Naive B cell (primary cell): ENCODE data around the gene NUDC. TPM values are rescaled to one million over a fixed set of nuclear protein-coding genes. Genes with fewer than 3 reads are reported as not detected.
A peak's percentile ranks its signal among the peaks of the same experiment; 100 is the strongest.

ENCODE experiments used
- ATAC-seq, 2 donors: fragments of 150-1000 bp; cut with Tn5 transposase; 2 replicates each; pipeline ENCODE4 v1.10.0; 2021; ENCODE audit warnings: low read depth in 2 of 2, mild to moderate bottlenecking in 2 of 2, moderate library complexity in 2 of 2
- DNase-seq: peaks from one replicate; pipeline ENCODE4 v3.0.0; 2022
- H3K27ac Mint-ChIP-seq, 6 donors: one replicate each; pipeline ENCODE4 v1.8.0; 2020 to 2022; ENCODE audit warnings: mild to moderate bottlenecking in 6 of 6, mixed read lengths in 6 of 6, moderate library complexity in 5 of 6, inconsistent platforms in 2 of 6
- H3K27me3 Mint-ChIP-seq, 3 donors: one replicate each; pipeline ENCODE4 v1.8.0; 2021 to 2022; ENCODE audit warnings: mixed read lengths in 3 of 3, mild to moderate bottlenecking in 1 of 3
- H3K36me3 Mint-ChIP-seq, 2 donors: one replicate each; pipeline ENCODE4 v1.8.0; 2020 to 2022; ENCODE audit warnings: mixed read lengths in 2 of 2, inconsistent platforms in 1 of 2, mild to moderate bottlenecking in 1 of 2
- H3K4me1 Mint-ChIP-seq, 3 donors: one replicate each; pipeline ENCODE4 v1.8.0; 2020 to 2022; ENCODE audit warnings: mixed read lengths in 3 of 3, inconsistent platforms in 1 of 3, mild to moderate bottlenecking in 1 of 3, moderate library complexity in 1 of 3
- H3K4me3 Mint-ChIP-seq, 8 donors: one replicate each; pipeline ENCODE4 v1.8.0; 2020 to 2022; ENCODE audit warnings: mild to moderate bottlenecking in 8 of 8, mixed read lengths in 8 of 8, moderate library complexity in 8 of 8, inconsistent platforms in 2 of 8
- H3K9me3 Mint-ChIP-seq, 7 donors: one replicate each; pipeline ENCODE4 v1.8.0; 2020 to 2022; ENCODE audit warnings: mixed read lengths in 7 of 7, mild to moderate bottlenecking in 5 of 7, inconsistent platforms in 2 of 7, moderate library complexity in 1 of 7
- polyA plus RNA-seq, 6 donors: library from polyadenylated mRNA; unstranded; fragments of 300-500 nt; fragmentation: Illumina TruSeq; gene quantifications; one replicate each; pipeline ENCODE4 v1.2.3, GENCODE V29; 2021; ENCODE audit warnings: low read depth in 6 of 6

Gene NUDC
- polyA plus RNA-seq, 6 donors from 2014 or later = 73.5 to 110 (median 86.7) TPM

DNA sequence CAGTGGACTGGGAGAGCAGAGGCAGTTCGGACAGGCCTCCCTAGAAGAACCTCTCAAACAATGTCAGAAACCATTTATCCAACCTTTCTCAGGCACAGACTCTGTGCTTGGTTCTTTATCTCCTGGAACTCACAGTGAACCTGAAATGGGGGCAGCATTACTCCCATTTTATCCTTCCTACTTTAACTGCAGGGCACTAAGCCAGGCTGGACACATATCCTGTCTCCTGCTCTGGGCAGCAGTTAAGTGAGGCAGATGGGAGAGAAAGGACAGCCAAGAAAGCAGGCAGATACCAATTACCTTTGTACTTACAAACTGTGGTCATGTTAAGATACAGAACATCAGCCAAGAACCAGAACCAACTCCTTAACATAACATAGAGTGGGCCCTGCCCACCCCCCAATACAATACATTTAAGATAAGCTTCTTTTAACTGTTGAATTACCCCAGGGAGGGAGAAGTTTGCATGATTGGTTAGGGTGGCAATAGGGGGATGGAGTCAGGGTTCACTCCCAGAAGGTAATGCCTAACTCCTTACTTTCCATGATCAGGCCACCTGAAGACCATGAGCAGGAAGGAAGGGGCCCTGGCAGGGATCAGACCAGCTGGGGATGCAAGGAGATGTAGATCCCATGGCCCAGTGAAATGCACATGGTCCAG lies 27.9 kb downstream of the NUDC start:
- Mint-ChIP-seq H3K4me3 (no peak overlapping the region), H3K27me3 (peaks cover 0 to 11% (median 8%) of the 10 kb centered on the region in 3 donors), H3K4me1 (peaks cover 0 to 7% (median 0%) of the 10 kb centered on the region in 3 donors), H3K27ac (peak overlapping the region in 2 of 6 donors; percentile 39 to 62), H3K9me3 (peaks cover 0 to 2% (median 0%) of the 10 kb centered on the region in 7 donors), H3K36me3 (peaks cover 4 to 14% of the 10 kb centered on the region in 2 donors)
- DNase-seq = no peak
- ATAC-seq = no peak

GRCh38 chr1:26949926-26950319 lies 28.4 kb downstream of the NUDC start:
- DNase-seq = no peak
- H3K9me3 Mint-ChIP-seq = peaks cover 0 to 2% (median 0%) of the 10 kb centered on the region in 7 donors
- peak overlapping the region in 1 of 6 donors; percentile 39 for H3K27ac Mint-ChIP-seq
- H3K4me3 Mint-ChIP-seq = no peak overlapping the region
- ATAC-seq = no peak
- H3K4me1 Mint-ChIP-seq = peaks cover 0 to 7% (median 0%) of the 10 kb centered on the region in 3 donors
- peaks cover 4 to 12% of the 10 kb centered on the region in 2 donors for H3K36me3 Mint-ChIP-seq
- peaks cover 0 to 11% (median 8%) of the 10 kb centered on the region in 3 donors for H3K27me3 Mint-ChIP-seq

- H3K27me3 Mint-ChIP-seq = peaks cover 0 to 16% (median 8%) of the 10 kb centered on the region in 3 donors
- peak overlapping the region in 2 of 6 donors; percentile 2 to 77 for H3K27ac Mint-ChIP-seq
- peaks cover 4 to 5% of the 10 kb centered on the region in 2 donors for H3K36me3 Mint-ChIP-seq
- H3K4me3 Mint-ChIP-seq = no peak overlapping the region
- H3K4me1 Mint-ChIP-seq = peaks cover 0 to 7% (median 0%) of the 10 kb centered on the region in 3 donors
- DNase-seq = no peak
- peaks cover 0 to 2% (median 0%) of the 10 kb centered on the region in 7 donors for H3K9me3 Mint-ChIP-seq
- no peak for ATAC-seq
These were observed 29.1 kb downstream of the NUDC start for GRCh38 chr1:26950602-26951001.

DNA sequence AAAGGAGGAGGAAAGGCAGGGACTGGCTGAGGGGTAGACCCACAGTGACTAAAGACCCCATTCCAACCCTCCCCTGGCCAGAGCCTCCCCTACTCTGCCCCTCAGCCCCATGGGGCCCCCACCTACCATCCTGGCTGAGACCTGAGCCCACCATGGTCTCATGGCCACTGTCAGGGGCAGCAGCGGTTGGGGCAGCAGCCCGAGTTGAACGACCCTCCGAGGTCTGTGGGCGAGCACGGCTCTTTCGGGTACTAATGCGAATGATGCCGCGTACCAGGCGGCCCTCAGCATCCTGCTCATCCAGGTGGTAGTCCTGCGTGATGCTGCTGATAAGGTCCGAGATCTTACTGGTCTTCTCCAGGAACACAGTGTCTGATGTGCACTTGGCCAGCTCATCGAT lies 29.7 kb downstream of the NUDC start:
- no peak overlapping the region for H3K4me3 Mint-ChIP-seq
- H3K9me3 Mint-ChIP-seq = peaks cover 0 to 6% (median 0%) of the 10 kb centered on the region in 7 donors
- no peak for DNase-seq
- H3K36me3 Mint-ChIP-seq = peaks cover 0 to 8% of the 10 kb centered on the region in 2 donors
- ATAC-seq = no peak
- peaks cover 0 to 22% (median 8%) of the 10 kb centered on the region in 3 donors for H3K27me3 Mint-ChIP-seq
- peak overlapping the region in 1 of 6 donors; percentile 77 for H3K27ac Mint-ChIP-seq
- H3K4me1 Mint-ChIP-seq = peaks cover 0 to 7% (median 0%) of the 10 kb centered on the region in 3 donors

DNA sequence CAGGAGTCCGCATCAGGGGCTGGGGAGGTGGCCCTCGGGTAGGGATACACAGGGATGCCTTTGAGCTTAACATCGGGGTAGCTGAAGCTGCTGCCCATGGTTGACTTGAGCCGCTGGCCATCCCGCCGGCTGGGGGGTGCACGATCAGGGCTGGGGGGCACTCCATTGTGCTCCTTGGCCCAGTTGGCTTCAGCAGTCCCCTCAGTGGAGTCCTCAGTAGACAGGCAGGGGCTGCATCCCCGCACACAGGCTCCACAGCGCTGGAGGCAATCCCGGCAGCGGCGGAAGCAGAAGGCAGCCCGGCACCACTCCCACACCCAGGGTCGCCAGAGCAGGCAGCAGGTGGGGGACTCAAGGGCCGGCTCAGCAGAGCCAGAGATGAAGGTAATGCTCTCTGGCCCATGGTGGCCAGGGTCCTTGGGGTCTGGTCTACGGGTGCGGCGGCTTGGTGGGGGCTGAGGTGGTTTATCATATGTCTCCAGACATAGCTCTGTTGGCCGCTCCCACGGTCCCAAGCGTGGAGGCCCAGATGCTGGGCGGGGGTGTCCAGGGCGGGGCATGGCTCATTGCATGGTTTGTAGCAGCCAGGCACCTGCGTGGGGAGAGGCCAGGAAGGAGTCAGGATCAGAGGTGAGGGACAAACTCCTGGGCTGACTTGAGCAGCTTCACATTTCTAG lies 30.4 kb downstream of the NUDC start:
- H3K36me3 Mint-ChIP-seq = peaks cover 0 to 10% of the 10 kb centered on the region in 2 donors
- no peak overlapping the region for H3K4me3 Mint-ChIP-seq
- no peak overlapping the region for H3K27ac Mint-ChIP-seq
- peaks cover 0 to 25% (median 8%) of the 10 kb centered on the region in 3 donors for H3K27me3 Mint-ChIP-seq
- H3K4me1 Mint-ChIP-seq = peaks cover 0 to 7% (median 0%) of the 10 kb centered on the region in 3 donors
- ATAC-seq (no peak), DNase-seq (no peak)
- H3K9me3 Mint-ChIP-seq = peaks cover 0 to 8% (median 0%) of the 10 kb centered on the region in 7 donors

- Mint-ChIP-seq H3K4me3 (no peak overlapping the region), H3K4me1 (peaks cover 0 to 7% (median 0%) of the 10 kb centered on the region in 3 donors), H3K27ac (no peak overlapping the region), H3K36me3 (peaks cover 0 to 10% of the 10 kb centered on the region in 2 donors), H3K27me3 (peaks cover 4 to 33% (median 8%) of the 10 kb centered on the region in 3 donors), H3K9me3 (peaks cover 0 to 8% (median 0%) of the 10 kb centered on the region in 7 donors)
- DNase-seq (no peak), ATAC-seq (no peak)
These were observed 31.8 kb downstream of the NUDC start for GRCh38 chr1:26953374-26953773.

DNA sequence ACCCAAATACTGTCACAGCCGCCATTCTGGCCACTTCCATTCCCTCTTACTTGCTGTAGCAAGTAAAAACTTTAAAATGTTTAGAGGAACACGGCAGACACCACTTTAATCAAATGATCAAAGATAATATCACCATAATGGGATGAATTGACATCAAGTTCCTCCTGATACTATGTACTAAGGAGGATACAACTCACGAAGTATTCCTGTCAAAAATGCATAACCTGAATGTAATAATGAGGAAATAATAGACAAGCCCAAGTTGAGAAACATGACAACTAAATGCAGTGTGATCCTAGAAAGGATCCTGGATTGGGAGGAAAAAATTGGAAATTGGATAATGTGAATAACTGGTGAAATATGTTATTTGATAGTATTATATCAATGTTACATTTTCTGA lies 34.8 kb downstream of the NUDC start:
- Mint-ChIP-seq H3K4me3 (no peak overlapping the region), H3K27ac (no peak overlapping the region), H3K27me3 (peaks cover 4 to 46% (median 8%) of the 10 kb centered on the region in 3 donors), H3K36me3 (peaks cover 0 to 10% of the 10 kb centered on the region in 2 donors), H3K4me1 (peaks cover 6 to 10% (median 7%) of the 10 kb centered on the region in 3 donors), H3K9me3 (peaks cover 0 to 8% (median 0%) of the 10 kb centered on the region in 7 donors)
- ATAC-seq (no peak), DNase-seq (no peak)

GRCh38 chr1:26957306-26957705 lies 35.8 kb downstream of the NUDC start:
- H3K36me3 Mint-ChIP-seq = peaks cover 0 to 10% of the 10 kb centered on the region in 2 donors

GRCh38 chr1:26959270-26959669 lies 37.7 kb downstream of the NUDC start:
- H3K27me3 Mint-ChIP-seq = peaks cover 9 to 45% (median 14%) of the 10 kb centered on the region in 3 donors
- DNase-seq = no peak
- peak overlapping the region in 7 of 8 donors; percentile 58 to 83 (median 77) for H3K4me3 Mint-ChIP-seq
- H3K4me1 Mint-ChIP-seq = peaks cover 6 to 10% (median 7%) of the 10 kb centered on the region in 3 donors
- H3K9me3 Mint-ChIP-seq = peaks cover 0 to 6% (median 0%) of the 10 kb centered on the region in 7 donors
- H3K36me3 Mint-ChIP-seq = peaks cover 0 to 6% of the 10 kb centered on the region in 2 donors
- H3K27ac Mint-ChIP-seq = no peak overlapping the region
- ATAC-seq = no peak

More at GRCh38 chr1:26957306-26957705, 35.8 kb downstream of the NUDC start:
- ATAC-seq (no peak), DNase-seq (no peak)
- peaks cover 0 to 8% (median 0%) of the 10 kb centered on the region in 7 donors for H3K9me3 Mint-ChIP-seq
- peaks cover 10 to 48% (median 11%) of the 10 kb centered on the region in 3 donors for H3K27me3 Mint-ChIP-seq
- peak overlapping the region in 1 of 8 donors; percentile 32 for H3K4me3 Mint-ChIP-seq
- H3K4me1 Mint-ChIP-seq = peaks cover 6 to 10% (median 7%) of the 10 kb centered on the region in 3 donors
- no peak overlapping the region for H3K27ac Mint-ChIP-seq

- DNase-seq (peak; percentile 54), ATAC-seq (peak; percentile 98)
- H3K36me3 Mint-ChIP-seq = peaks cover 0 to 6% of the 10 kb centered on the region in 2 donors
- H3K4me3 Mint-ChIP-seq = peak within 1 kb of the TSS; percentile 74 to 94 (median 84)
- peaks cover 6 to 10% (median 7%) of the 10 kb centered on the region in 3 donors for H3K4me1 Mint-ChIP-seq
- H3K27ac Mint-ChIP-seq = peak within 1 kb of the TSS in 5 of 6 donors; percentile 5 to 64 (median 37)
- peaks cover 15 to 45% (median 18%) of the 10 kb centered on the region in 3 donors for H3K27me3 Mint-ChIP-seq
- H3K9me3 Mint-ChIP-seq = peaks cover 0 to 6% (median 0%) of the 10 kb centered on the region in 7 donors
These were observed 38.4 kb downstream of the NUDC start, which contains the start of gene KDF1 for GRCh38 chr1:26959722-26960624. KDF1 (minus strand) TSS chr1:26960468; CDS start chr1:26952380, 8,088 bp downstream.

DNA sequence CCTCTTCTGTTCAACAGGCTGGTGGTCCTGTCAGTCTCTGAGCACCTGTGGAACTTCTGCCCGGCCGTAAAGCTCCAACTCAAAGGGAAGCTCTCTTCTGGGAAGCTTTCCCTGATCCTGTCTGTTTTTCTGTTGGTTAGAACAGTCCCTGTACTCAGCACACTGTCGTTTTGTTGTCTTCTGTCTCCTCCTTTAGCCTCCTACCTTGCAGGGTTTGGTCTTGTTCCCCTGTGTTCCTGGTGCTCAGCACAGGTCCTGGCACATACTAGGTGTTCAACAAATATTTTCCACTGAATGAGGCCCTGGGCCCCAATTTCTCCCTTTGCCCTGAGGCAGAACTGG lies 39.1 kb downstream of the NUDC start:
- DNase-seq (no peak), ATAC-seq (peak; percentile 10 to 17)
- Mint-ChIP-seq H3K4me3 (peak overlapping the region; percentile 74 to 94 (median 84)), H3K4me1 (peaks cover 6 to 10% (median 7%) of the 10 kb centered on the region in 3 donors), H3K9me3 (peaks cover 0 to 6% (median 0%) of the 10 kb centered on the region in 7 donors), H3K27me3 (peaks cover 17 to 41% (median 18%) of the 10 kb centered on the region in 3 donors), H3K27ac (peak overlapping the region in 3 of 6 donors; percentile 5 to 64 (median 62)), H3K36me3 (peaks cover 0 to 6% of the 10 kb centered on the region in 2 donors)

DNA sequence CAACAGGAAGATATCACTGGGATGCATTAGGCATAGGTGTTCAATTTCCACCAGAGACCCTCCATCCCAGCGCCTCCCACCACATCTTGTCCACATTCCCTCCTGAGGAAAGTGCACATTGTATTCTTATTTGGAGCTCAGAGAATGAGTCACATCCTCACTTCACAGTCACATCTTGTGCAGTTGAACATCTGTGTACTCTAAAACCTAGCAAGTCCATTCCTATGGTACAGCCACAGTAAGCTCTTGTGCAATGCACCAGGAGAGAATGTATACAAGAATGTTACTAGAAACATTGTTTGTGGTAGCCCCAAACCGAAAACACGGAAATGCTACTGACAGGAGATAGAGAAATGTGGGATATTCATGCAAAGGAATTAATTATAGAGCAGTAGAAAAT lies 40.3 kb downstream of the NUDC start:
- Mint-ChIP-seq H3K9me3 (no peaks in the 10 kb centered on the region), H3K36me3 (no peaks in the 10 kb centered on the region), H3K27ac (no peak overlapping the region), H3K4me1 (peaks cover 7 to 10% (median 10%) of the 10 kb centered on the region in 3 donors), H3K4me3 (peak overlapping the region in 2 of 8 donors; percentile 43 to 81), H3K27me3 (peaks cover 22 to 41% (median 29%) of the 10 kb centered on the region in 3 donors)
- ATAC-seq (no peak), DNase-seq (no peak)
